Inferior parietal cortex (tissue), 1 donor: ENCODE results near the gene TESPA1.
"Not testable (repeated sequence)": the region's sequence is repeated elsewhere in the genome, so short reads cannot be mapped to it uniquely, and the experiment has no call there.

Source experiments
- DNase-seq: peaks from one replicate; pipeline ENCODE4 v3.0.0-alpha.2; 2016; ENCODE audit errors: extremely low spot score

The TESPA1 gene

DNA sequence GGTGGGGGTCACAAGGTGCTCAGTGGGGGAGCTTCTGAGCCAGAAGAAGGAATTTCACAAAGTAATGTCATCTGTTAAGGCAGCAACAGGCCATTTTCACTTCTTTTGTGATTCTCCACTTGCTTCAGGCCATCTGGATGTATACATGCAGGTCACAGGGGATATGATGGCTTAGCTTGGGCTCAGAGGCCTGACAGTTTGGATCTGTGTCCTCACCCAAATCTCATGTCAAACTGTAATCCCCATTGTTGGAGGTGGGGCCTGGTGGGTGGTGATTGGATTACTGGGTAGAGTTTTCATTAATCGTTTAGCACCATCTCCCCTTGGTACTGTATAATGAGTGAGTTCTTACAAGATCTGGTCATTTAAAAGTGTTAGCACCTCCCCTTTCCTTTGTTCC, 36.4 kb downstream of the TESPA1 start:
- DNase-seq = no peak

DNA sequence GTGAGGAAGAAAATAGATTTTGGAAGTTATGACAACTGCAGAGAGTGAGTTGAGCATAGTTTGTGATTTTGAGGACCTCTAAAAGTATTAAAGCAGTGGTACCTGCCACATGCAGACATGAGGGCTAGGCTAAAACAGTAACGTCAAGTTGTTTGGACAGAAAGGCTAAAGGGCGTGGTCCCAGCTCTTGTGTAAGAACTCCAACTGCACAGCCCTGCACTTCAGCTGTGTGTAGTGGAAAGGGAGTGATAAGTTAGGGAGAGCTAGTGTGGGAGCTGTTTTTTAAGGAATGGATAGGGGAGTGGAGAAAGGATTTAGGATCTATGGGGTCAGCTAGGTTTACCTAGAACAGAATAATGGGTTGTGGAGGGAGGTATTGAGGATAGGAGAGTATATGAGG, 39.5 kb downstream of the TESPA1 start:
- DNase-seq = no peak

- DNase-seq = not testable (repeated sequence)
These were observed 41.3 kb downstream of the TESPA1 start for GRCh38 chr12:54943292-54943691.

DNA sequence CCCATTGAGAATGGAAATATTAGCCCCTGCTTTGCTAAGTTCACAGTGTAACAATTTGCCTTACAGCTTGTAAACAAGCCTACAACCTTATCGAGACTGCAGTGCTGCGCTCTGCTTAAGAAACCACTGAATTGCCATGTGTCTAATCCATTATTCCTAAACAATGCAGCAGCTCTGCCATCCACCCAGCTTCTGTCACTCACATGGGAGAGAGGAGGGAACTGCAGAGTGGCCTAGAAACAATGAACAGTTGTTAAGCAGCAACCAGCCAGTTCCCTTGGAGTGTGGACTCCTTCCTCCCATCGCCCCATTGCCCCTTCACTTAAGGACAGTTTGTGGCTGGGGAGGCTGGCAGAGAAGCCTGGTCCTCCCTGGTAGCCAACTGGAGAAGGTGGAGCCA, 42.9 kb downstream of the TESPA1 start:
- DNase-seq = peak; percentile 41

GRCh38 chr12:54940727-54941315, 43.7 kb downstream of the TESPA1 start:
- no peak for DNase-seq

GRCh38 chr12:54937929-54938328, 46.6 kb downstream of the TESPA1 start:
- no peak for DNase-seq

DNA sequence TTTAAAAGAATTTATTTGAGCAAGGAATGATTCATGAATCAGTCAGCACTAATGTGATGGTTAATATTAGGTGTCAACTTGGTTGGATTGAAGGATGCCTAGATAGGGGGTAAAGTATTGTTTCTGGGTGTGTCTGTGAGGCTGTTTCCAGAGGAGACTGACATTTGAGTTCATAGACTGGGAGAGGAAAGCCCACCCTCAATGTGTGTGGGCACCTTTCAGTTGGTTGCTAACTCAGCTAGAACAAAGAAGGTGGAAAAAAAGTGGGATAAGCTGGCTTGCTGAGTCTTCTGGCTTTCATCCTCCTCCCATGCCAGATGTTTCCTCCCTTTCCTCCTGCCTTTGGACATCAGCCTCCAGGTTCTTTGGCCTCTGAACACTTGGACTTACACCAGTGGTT, 47.2 kb downstream of the TESPA1 start:
- no peak for DNase-seq

DNA sequence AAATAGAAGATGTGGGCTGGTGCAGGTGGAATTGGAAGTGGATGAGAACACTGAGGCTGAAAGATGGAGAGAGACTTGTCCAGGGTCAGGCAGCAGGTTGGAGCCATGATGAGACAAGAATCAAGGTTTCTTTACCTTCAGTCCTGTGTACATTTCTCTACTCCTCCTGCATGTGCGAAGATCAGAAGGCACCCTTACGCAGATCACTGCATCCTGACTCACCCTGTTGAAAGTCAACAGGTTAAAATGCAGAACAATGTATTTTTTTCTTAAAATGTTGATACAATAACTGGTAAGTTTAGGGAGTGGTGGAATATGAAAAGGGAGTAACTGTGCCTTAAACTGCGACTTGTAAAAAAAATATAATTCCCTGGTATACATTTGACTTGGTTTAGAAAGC, 47.8 kb downstream of the TESPA1 start:
- no peak for DNase-seq

- peak; percentile 63 for DNase-seq
These were observed 49.2 kb downstream of the TESPA1 start for GRCh38 chr12:54935235-54935951.

- DNase-seq = no peak
These were observed 50.1 kb downstream of the TESPA1 start for GRCh38 chr12:54934419-54934818.

DNA sequence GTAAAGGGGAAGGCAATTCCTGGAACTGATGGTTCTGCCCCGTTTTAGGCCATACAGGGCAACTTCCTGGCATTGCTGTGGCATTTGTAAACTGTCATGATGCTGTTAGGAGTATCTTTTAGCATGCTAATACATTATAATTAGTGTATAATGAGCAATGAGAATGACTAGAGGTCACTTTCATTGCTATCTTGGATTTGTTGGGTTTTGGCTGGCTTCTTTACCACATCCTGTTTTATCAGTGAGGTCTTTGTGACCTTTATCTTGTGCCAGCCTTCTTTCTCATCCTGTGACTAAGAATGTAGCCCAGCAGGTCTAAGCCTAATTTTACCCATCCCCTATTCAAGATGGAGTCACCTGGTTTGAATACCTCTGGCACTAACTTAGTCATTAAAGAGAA, 51.2 kb downstream of the TESPA1 start:
- no peak for DNase-seq

DNA sequence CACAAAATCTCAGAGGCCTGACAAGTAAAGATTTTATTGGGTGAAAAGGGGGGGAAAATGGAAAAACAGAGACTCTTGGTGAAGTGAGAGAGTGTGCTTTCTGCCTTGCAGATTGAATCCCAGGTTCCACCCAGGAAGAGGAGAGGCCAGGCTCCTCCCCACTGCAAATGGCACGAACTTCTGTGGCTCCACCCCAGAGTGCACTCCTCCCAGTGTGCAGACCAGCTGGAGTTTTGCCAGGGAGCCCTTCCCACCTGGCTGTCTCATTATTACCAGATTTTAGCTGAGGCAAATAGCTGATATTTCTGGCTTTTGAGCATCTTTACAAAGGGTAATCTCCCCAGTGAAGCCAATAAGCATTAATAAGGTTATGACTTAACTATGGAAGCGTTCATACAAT, 51.9 kb downstream of the TESPA1 start:
- DNase-seq = no peak

- DNase-seq = no peak
These were observed 52.5 kb downstream of the TESPA1 start for GRCh38 chr12:54932038-54932437.

- no peak for DNase-seq
These were observed 54.6 kb downstream of the TESPA1 start for GRCh38 chr12:54929998-54930397.

DNA sequence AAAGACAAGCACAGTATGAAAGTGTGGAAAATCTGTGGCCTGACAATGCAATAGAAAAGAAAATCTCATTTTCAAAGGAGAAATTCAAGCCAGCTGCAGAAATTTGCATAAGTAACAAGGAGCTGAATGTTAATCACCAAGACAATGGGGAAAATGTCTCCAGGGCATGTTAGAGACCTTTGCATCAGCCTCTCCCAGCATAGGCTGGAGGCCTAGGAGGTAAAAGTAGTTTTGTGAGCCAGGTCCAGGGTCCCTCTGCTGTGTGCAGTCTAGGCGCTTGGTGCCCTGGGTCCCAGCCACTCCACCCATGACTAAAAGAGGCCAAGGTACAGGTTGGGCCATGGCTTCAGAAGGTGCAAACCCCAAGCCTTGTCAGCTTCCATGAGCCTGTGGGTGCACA, 58.3 kb downstream of the TESPA1 start:
- no peak for DNase-seq

DNA sequence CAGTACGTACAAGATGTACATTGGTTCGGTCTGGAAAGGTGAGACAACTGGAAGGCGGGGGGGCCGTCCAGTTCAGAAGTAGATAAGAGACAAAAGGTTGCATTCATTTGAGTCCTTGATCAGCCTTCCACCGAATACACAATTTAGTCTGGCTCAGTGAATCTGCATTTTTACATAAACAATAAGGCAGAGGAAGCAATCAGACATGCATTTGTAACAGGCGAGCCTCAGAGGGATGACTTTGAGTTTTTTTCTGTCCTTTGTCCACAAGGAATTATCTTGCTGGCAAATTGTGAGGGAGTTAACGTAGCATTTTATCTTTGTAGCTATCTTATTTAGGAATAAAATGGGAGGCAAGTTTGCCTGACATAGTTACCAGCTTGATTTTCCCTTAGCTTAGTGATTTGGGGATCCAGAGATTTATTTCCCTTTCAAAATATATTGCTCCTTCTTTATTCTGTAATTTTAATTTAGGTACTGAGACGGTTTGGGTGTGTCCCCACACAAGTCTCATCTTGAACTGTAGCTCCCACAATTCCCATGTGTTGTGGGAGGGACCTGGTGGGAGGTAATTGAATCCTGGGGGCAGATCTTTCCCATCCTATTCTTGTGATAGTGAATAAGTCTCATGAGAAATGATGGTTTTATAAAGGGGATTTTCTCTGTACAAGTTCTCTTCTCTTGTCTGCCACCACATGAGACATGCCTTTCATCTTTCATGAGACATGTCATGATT, 59.4 kb downstream of the TESPA1 start:
- no peak for DNase-seq

GRCh38 chr12:54917001-54917488, 67.5 kb downstream of the TESPA1 start:
- DNase-seq = no peak
